Activated CD4-positive, alpha-beta T cell treated with anti-CD3 and anti-CD28 coated beads for 4 hours (primary cell): Measurements from ENCODE around the gene GALNT18.
A peak's percentile ranks its signal among the peaks of the same experiment; 100 is the strongest.

Experiments used
- DNase-seq, 2 donors: peaks; one replicate each; pipeline ENCODE4 v3.0.0-alpha.2; 2020

GALNT18 gene

GRCh38 chr11:11621573-11622339, at the start of gene GALNT18:
TSS of gene GALNT18 (minus strand) at chr11:11622005.
- peak; percentile 42 to 56 for DNase-seq

- no peak for DNase-seq
Observed at GRCh38 chr11:11670574-11670973, 48.8 kb upstream of the GALNT18 start.

- DNase-seq, result no peak
Observed at GRCh38 chr11:11669233-11669846, 47.5 kb upstream of the GALNT18 start.

- DNase-seq, result no peak
Observed at GRCh38 chr11:11668781-11669180, 47.0 kb upstream of the GALNT18 start.

- no peak for DNase-seq
Observed at GRCh38 chr11:11668274-11668673, 46.5 kb upstream of the GALNT18 start.

GRCh38 chr11:11667056-11667455, 45.3 kb upstream of the GALNT18 start:
- no peak for DNase-seq

GRCh38 chr11:11665407-11665806, 43.6 kb upstream of the GALNT18 start:
- no peak for DNase-seq

- DNase-seq, result no peak
Observed at GRCh38 chr11:11663907-11664306, 42.1 kb upstream of the GALNT18 start.

GRCh38 chr11:11662578-11662977, 40.8 kb upstream of the GALNT18 start:
- no peak for DNase-seq

- no peak for DNase-seq
Observed at GRCh38 chr11:11661326-11662040, 39.7 kb upstream of the GALNT18 start.

GRCh38 chr11:11660363-11660740, 38.5 kb upstream of the GALNT18 start:
- DNase-seq, result no peak

GRCh38 chr11:11659567-11660362, 38.0 kb upstream of the GALNT18 start:
- DNase-seq, result no peak

GRCh38 chr11:11657218-11657955, 35.6 kb upstream of the GALNT18 start:
- no peak for DNase-seq

GRCh38 chr11:11641581-11641980, 19.8 kb upstream of the GALNT18 start:
- no peak for DNase-seq

- DNase-seq, result no peak
Observed at GRCh38 chr11:11640996-11641395, 19.2 kb upstream of the GALNT18 start.

- DNase-seq, result no peak
Observed at GRCh38 chr11:11640152-11640551, 18.3 kb upstream of the GALNT18 start.

GRCh38 chr11:11636671-11637070, 14.9 kb upstream of the GALNT18 start:
- no peak for DNase-seq

- no peak for DNase-seq
Observed at GRCh38 chr11:11635443-11635842, 13.6 kb upstream of the GALNT18 start.

GRCh38 chr11:11629368-11629767, 7.6 kb upstream of the GALNT18 start:
- no peak for DNase-seq

GRCh38 chr11:11628651-11629050, 6.8 kb upstream of the GALNT18 start:
- DNase-seq, result no peak

- DNase-seq, result no peak
Observed at GRCh38 chr11:11626128-11626527, 4.3 kb upstream of the GALNT18 start.

- DNase-seq, result no peak
Observed at GRCh38 chr11:11624926-11625325, 3.1 kb upstream of the GALNT18 start.
